ENCODE data around the gene HSF2.
"Not testable (repeated sequence)": the region's sequence is repeated elsewhere in the genome, so short reads cannot be mapped to it uniquely, and the experiment has no call there.

The HSF2 gene

GRCh38 chr6:122458087-122458486, 58.6 kb downstream of the HSF2 start:
- no peak for DNase-seq

- no peak for DNase-seq
Observed at GRCh38 chr6:122459240-122459639, 59.8 kb downstream of the HSF2 start.

GRCh38 chr6:122459865-122460416, 60.5 kb downstream of the HSF2 start:
- DNase-seq: not testable (repeated sequence)

- no peak for DNase-seq
Observed at GRCh38 chr6:122461885-122462284, 62.4 kb downstream of the HSF2 start.

- peak; percentile 87 for DNase-seq
Observed at GRCh38 chr6:122471107-122472021, 71.9 kb downstream of the HSF2 start, which contains the start of gene SERINC1. TSS of gene SERINC1 (minus strand) at chr6:122471807. CDS start at chr6:122471737, 70 bp downstream.

GRCh38 chr6:122472022-122472340, 72.5 kb downstream of the HSF2 start:
- DNase-seq: no peak

- DNase-seq: no peak
Observed at GRCh38 chr6:122476131-122476530, 76.7 kb downstream of the HSF2 start.

GRCh38 chr6:122482750-122483080, 83.3 kb downstream of the HSF2 start:
- no peak for DNase-seq
